Measurements from ENCODE around the gene IL17D.

IL17D gene

GRCh38 chr13:20685092-20685491, 18.4 kb upstream of the IL17D start:
- H3K27ac Mint-ChIP-seq, result no peak overlapping the region
- no peaks in the 10 kb centered on the region for H3K9me3 Mint-ChIP-seq
- TF ChIP-seq CTCF (IDR thresholded peaks at IDR 0.05; ENCODE audit: unreplicated experiment in 3 of 3), result no peak
- no peaks in the 10 kb centered on the region for H3K27me3 Mint-ChIP-seq (ENCODE audit: low read depth)
- peaks cover 10% of the 10 kb centered on the region for H3K36me3 Mint-ChIP-seq (ENCODE audit: low read depth)
- H3K4me3 Mint-ChIP-seq, result no peak overlapping the region
- no peaks in the 10 kb centered on the region for H3K4me1 Mint-ChIP-seq

- H3K9me3 Mint-ChIP-seq, result no peaks in the 10 kb centered on the region
- no peaks in the 10 kb centered on the region for H3K27me3 Mint-ChIP-seq (ENCODE audit: low read depth)
- no peaks in the 10 kb centered on the region for H3K36me3 Mint-ChIP-seq (ENCODE audit: low read depth)
- H3K4me1 Mint-ChIP-seq, result no peaks in the 10 kb centered on the region
- TF ChIP-seq CTCF (IDR thresholded peaks at IDR 0.05; ENCODE audit: unreplicated experiment in 3 of 3), result no peak
- no peak overlapping the region for H3K27ac Mint-ChIP-seq
- H3K4me3 Mint-ChIP-seq, result no peak overlapping the region
Measured at GRCh38 chr13:20686167-20686566, 17.3 kb upstream of the IL17D start.

GRCh38 chr13:20686863-20687579, 16.5 kb upstream of the IL17D start:
- H3K36me3 Mint-ChIP-seq (ENCODE audit: low read depth), result no peaks in the 10 kb centered on the region
- H3K27ac Mint-ChIP-seq, result no peak overlapping the region
- H3K27me3 Mint-ChIP-seq (ENCODE audit: low read depth), result no peaks in the 10 kb centered on the region
- H3K9me3 Mint-ChIP-seq, result no peaks in the 10 kb centered on the region
- H3K4me3 Mint-ChIP-seq, result no peak overlapping the region
- no peaks in the 10 kb centered on the region for H3K4me1 Mint-ChIP-seq
- no peak for TF ChIP-seq CTCF (IDR thresholded peaks at IDR 0.05; ENCODE audit: unreplicated experiment in 3 of 3)

- H3K4me1 Mint-ChIP-seq, result no peaks in the 10 kb centered on the region
- H3K27me3 Mint-ChIP-seq (ENCODE audit: low read depth), result no peaks in the 10 kb centered on the region
- H3K9me3 Mint-ChIP-seq, result no peaks in the 10 kb centered on the region
- no peak for TF ChIP-seq CTCF (IDR thresholded peaks at IDR 0.05; ENCODE audit: unreplicated experiment in 3 of 3)
- no peaks in the 10 kb centered on the region for H3K36me3 Mint-ChIP-seq (ENCODE audit: low read depth)
- no peak overlapping the region for H3K27ac Mint-ChIP-seq
- H3K4me3 Mint-ChIP-seq, result no peak overlapping the region
Measured at GRCh38 chr13:20689291-20689690, 14.2 kb upstream of the IL17D start.

- H3K27me3 Mint-ChIP-seq (ENCODE audit: low read depth), result no peaks in the 10 kb centered on the region
- no peaks in the 10 kb centered on the region for H3K4me1 Mint-ChIP-seq
Measured at GRCh38 chr13:20691616-20692015, 11.9 kb upstream of the IL17D start.

More at GRCh38 chr13:20691616-20692015, 11.9 kb upstream of the IL17D start:
- no peaks in the 10 kb centered on the region for H3K36me3 Mint-ChIP-seq (ENCODE audit: low read depth)
- H3K9me3 Mint-ChIP-seq, result no peaks in the 10 kb centered on the region
- no peak for TF ChIP-seq CTCF (IDR thresholded peaks at IDR 0.05; ENCODE audit: unreplicated experiment in 3 of 3)
- H3K27ac Mint-ChIP-seq, result no peak overlapping the region
- no peak overlapping the region for H3K4me3 Mint-ChIP-seq
